HG03439 (cell line): ENCODE measurements around the gene KCNMA1.

Source experiments
- ATAC-seq: cut with Tn5 transposase; IDR thresholded peaks from one replicate; pipeline ENCODE4 v1.9.1; 2021; ENCODE audit warnings: mild to moderate bottlenecking, moderate library complexity; ENCODE audit not compliant: unreplicated experiment

Gene KCNMA1

DNA sequence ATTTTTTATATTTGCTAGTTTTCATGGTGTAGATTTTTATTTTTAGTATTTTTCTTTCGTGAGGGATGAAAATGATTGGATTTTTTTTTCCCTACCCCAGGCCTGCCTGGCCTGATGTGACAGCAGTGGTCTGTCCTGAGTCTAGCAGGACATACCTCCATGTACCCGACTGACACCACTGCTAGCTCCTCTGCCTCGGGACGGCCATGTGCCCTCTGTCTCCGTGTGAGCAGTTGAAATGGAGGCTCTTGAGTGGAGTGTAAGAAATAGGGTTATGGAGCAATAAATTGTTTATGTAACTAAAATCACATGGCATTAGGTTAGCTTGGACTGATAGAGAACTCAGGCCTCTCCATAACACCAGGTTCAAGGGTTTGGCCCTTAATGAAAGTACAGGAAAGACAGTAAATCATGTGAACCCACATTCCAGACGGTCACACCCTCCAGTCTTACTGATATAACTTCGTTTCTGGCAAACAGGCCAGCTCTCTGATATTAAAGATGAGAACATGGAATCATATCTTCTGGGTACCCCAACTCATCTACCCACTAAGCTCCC lies 734.1 kb downstream of the KCNMA1 start:
- no peak for ATAC-seq

DNA sequence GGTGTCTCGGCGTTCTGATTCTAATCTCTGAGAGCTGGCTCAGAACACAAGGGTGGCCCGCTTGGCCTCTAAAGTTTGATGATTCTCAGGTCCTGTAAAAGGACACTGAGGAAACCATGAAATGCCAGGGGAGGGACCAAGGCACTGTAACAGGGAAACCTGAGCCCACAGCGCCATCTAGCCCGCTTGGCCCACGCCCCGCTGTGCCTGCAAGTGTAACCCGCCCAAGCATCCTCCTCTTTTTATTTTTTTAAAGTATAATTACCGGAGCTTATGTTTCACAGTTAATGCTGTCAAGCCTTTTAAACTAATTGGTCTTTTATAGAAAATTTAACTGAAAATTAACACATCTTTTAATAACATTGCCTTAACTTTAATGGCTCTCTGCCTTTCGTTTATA lies 734.7 kb downstream of the KCNMA1 start:
- ATAC-seq: no peak

DNA sequence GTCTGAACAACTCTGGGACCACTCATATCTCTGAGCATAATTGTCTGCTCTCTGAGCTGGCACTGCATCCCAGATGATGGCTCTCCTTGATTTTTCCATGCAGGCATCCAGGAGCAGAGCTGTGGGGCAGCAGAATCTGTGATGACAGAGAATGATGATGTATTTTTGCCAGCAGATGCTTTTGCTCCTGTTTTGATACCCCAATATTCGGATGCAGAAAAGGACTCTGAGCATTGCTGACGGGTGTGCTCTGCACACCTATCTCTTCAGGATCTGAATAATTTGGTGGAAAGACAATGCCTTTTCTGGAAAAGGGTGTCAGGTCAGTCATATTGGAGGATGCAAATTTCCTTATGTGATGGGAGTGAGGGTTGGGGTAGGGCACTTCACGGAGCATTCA lies 735.9 kb downstream of the KCNMA1 start:
- ATAC-seq: no peak

DNA sequence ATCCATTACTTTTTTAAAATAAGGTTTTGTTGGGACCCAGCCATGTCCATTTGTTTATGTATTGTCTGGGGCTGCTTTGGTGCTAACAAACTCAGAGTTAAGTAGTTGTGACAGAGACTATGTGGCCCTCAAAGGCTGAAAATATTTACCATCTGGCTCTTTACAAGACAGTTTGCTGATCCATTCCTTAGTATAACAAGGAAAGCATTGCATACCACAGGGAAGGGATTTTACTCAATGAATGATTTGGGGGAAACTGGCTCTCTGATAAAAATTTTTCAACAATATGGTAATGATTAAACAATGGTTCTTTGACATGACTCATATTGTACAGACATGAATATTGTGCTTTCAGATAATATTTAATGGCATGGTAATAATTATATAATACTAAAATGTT lies 738.1 kb downstream of the KCNMA1 start:
- ATAC-seq: no peak

DNA sequence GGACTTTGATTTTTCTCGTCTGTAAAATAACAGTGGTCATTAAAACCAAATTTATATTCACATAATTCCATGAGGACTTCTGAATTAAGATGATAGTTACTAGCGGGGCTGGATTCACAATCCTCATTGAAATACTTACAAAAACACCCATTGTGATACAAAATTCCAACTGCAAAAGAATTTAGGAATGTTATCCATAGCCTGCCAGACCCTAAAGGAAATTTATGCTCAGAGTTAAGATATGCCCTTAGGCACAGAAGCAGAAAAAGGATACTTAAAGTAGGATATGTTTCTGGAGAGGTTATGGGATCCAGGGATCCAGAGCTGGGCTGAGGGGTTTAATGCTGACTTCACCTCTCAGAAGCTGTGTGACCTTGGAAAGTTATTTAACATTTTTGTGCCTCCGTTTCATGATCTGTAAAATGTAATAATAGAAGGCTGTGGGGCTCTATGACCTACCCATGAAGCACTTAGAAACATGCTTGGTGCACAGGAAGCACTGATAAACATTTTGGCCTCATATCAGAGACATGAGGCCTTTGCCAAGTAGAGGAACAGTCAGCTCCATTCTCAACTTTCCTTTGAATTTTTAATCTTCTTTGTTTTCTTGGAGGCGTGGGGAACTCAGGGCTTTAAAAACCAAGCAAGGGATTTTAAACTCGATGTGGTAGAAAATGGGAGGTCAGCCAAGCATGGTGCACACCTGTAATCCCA lies 744.7 kb downstream of the KCNMA1 start:
- no peak for ATAC-seq

DNA sequence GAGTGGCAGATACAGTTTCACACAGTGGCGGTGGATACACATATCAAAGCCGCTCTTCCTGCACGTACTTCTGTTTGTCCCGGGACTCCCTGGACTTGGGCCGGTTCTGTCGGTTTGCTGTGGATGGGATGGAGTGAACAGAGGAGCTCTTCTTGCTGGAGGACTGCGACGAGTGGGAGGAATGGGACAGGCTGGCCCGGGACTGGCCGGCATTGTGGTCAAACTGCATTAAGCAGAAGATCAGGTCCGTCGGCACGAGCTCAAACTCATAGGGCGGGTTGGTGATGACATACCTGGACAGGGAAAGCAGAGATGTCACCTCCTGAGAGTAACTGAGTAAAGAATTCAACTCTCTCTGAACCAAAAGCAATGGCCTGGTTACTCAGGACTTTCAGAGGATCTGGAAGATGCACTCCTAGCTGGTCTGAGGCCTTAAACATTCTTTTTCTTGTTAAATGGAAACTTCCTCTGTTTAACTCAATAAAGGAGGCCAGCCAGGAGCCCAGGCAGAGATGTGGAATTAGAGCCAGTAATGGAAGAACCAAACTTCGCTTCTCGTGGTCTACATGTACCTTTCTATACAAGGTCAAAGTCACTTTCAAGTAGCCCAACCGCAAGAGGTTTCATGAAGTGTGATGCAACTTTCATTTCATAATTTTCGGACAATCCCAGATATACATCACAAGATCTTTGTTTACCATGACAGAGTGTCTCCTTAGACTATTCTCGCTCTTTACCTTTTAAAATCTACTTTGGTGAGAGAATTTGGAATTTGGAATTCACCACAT lies 750.2 kb downstream of the KCNMA1 start:
- no peak for ATAC-seq

DNA sequence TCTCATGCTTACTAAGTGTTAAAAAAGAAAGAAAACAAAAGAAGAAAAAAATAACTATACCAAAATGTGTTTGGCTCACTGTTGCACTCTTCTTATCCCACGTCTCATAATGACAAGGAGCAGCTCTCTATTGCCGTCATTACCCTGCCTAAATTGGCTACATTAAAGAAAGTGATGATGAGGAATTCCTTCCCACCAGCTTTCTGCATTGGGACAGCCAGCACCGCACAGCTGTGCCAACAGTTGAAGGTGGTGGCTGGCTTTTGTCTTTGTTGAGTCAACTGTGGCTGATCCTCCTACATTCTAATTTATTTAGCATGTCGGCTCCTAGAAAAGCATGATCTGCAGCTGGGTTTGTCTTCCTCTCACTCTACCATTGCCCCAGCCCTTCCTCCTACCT lies 751.8 kb downstream of the KCNMA1 start:
- ATAC-seq: no peak

DNA sequence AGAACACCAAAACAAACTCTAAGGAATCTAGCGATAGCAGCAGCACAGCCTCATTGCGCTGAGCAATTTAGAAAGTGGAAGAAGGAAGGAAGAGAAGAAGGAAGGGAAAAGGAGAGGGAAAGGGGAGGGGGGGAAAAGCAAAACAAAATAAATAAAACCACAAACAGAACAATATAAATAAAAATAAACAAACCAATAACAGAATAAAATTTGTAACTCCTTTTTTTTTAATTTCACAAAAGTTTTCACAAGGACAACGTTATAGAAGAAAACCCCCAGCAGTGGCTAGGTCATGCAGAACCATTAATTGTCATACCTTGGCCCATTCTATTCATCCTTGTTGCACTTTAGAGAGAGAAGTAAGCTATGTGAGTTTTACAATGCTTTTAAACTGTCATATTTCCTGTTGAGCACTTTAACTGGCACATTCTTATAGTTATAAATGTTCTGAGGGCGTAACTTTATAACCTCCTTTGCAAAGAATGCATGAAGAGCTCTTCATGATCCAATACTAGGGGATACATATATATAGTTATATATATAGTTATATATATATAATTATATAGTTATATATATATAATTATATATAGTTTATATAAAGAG lies 752.8 kb downstream of the KCNMA1 start:
- ATAC-seq: no peak

DNA sequence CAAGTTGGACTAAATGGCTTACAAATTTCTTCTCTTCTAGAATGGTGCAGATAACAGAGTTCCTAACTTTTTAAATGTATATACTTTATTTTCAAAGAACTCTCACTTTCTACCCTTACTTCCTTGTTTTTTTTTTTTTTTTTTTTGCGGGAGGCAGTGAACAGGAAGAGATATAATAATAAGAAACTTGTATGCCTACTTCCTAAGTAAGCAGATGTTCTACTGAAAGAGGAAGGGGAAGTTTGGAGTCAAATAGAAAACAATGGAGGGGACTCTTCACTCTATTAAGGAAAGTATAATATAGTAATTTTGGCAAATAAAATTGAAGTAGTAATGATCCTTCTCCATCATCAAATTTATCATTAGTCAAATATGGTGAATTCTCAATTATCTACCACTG lies 754.0 kb downstream of the KCNMA1 start:
- ATAC-seq: no peak

DNA sequence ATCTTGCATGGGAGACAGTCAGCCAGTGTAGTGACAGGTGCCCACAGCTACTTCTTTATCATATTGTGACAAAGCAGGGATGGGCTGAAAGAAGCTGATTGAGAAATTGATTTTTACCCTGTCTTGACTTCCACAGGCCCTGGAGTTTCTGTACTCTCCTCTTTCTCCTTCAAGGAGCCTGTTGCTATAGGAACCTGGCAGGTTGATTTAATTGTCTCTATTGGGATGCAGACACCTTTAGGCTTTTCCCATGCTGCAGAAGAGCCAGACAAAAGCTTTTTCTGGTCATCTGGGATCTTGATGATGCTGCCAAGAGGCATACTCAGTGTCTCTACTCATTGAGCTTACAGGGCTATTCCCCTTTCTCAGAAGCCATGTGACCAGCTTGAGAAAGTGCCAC lies 754.8 kb downstream of the KCNMA1 start:
- no peak for ATAC-seq

DNA sequence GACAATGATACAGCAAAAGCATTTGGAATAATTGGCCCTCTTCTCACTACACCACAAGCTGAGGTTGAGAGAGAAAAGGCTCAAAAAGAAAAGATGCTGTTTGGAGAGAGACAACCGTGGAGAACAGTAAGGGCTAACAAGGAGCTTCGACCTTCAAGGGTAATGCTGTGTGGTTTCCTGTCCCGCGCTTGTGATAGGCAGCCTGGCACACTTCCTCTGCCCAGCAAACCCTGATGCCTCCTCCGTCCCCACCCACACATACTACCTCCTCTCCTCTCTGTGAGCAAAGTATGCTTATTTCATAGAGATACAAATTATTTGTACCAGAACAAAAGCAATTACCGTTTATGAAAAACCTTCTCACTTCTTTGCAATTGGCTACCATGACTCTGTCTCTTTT lies 755.4 kb downstream of the KCNMA1 start:
- peak; percentile 76 for ATAC-seq

DNA sequence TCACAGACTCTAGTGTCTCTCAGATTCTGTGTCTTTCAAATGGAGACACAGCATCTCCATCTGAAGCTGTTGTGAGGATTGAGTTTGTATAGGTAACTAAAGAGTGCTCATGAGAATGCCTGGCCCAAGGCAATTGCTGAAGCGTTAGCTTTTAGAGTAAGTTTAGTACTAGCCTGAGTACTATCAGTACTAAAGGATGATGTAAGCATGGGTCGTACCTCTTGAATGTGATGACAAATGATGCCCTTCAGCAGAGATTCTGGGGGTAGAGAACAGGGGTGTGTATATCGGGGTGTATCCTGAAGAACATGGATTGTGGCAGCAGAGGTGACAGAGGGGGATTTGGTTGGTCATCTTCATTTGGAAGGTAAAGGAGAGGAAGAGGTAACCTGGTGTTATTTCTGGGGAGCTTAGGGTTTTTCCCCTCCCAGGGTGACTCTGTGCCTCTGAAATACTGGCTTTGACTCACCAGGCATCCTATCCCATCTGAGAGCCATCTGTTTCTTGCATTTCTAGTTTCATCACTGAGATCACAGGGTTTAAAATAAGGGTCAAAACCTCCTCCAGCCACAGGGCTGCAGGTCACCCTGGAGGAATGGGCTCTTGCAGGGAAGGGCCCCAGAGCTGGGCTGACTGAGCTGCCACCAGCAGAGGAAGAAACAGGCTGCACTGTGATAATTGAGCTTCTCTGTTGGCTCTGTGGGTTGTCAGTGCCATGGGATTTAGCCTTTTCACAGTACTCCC lies 756.0 kb downstream of the KCNMA1 start:
- peak; percentile 86 for ATAC-seq

DNA sequence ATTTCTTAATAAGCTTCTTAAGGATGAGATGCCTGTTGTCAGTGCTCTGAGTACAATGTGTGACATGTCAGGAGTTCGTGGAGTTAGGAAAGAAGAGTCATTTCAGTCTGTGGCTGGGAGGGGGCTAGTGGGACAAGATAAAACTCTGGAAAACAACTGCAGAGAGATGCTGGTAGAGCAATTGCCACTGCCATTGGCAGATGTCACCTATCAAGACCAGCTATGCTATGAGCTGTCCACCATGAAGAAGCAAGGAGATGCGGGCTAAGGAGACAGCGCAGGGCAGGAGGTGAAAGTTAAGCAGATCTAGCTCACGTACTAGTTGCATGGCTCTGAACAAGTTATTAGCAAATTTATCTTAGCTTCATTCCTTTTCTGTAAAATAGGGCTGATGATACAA lies 756.7 kb downstream of the KCNMA1 start:
- no peak for ATAC-seq

DNA sequence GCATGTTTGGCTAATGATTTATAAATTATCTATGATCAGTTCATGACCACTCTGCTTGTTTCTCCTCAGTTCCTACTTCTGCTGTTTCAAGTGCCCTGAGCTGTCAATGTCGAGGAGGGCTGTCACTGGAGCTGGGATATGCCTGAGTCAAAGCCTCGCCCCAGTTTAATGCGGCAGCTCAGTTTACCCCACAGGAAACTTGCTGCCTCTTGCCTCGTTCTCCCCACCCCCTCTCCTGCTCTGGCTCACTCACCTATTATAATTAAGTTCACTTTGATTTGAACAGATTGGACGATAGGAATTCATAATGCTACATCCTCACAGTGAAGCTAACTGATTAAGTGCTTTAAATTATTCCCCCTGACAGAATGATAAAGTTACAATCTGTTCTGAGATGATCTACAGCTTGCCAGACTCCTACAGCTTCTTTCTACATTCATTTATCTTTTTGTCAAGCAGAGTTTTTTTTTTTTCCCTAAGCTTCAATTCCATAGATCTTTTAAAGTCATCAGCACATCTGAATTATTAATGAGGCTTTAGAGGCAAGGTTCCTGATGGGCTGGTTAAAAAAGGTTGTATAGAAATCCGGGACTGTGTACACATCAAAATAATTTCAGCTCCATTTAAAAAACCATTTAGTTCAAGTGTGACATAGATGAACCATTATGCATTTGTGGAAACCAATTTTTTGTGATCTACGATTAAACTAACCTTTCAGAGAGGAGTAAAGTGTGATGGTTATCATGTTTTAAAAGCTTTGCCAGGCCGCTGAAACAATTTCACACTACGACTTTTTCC lies 758.3 kb downstream of the KCNMA1 start:
- no peak for ATAC-seq

DNA sequence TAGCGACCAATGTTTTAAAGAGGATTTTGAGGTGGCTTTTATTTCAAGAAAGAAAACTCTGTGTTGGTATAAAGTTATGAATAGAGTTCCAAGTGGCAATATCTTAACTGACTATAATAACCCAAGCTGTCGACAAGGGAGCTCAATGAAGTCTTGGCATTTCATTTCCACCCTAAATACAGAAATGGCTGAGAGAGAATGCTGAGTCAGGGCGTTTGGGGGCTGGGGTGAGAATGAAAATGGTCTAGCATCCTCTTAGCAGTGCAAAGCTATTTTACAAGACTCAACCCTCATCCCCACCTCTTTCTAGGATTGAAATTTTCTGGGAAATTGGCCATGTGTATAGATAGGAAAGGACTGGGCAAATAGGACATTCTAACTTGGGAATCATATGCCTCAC lies 759.1 kb downstream of the KCNMA1 start:
- no peak for ATAC-seq

DNA sequence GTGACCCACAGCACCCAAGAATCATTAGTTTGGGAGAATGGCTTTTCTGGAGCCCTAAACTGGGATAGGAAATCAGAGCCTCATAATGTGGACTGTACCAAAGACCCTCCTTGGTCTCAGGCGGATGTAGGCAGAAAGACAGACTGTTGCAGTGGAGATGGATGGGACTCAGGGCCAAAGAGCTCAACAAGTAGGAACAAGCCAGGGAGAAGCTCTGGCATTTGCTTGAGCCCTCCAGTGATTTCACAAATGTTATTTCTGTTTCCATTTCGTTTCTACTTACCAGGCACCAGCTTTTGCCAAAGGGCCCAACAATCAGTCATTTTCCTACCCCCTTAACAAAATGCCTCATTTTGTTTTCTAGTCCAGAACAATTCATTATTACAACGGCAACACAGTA lies 762.7 kb downstream of the KCNMA1 start:
- ATAC-seq: no peak

DNA sequence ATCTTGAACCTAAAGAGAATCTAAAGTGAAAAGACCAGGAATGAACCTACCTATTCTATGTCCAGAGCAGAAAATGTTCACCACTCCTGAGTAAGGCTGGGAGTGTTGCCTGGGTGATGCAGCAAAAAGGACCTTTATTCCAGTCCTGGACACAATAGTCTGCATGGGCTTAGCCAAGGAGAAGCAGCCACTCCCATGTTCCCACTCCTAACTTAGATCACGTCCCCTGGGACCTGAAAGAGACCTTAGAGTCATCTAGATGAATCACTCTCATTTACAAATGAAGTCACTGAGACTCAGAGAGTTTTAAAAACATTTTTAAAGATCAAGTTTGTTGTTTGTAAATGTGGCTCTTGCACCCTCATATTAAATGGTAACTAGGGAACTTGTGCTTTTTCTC lies 763.4 kb downstream of the KCNMA1 start:
- ATAC-seq: no peak

DNA sequence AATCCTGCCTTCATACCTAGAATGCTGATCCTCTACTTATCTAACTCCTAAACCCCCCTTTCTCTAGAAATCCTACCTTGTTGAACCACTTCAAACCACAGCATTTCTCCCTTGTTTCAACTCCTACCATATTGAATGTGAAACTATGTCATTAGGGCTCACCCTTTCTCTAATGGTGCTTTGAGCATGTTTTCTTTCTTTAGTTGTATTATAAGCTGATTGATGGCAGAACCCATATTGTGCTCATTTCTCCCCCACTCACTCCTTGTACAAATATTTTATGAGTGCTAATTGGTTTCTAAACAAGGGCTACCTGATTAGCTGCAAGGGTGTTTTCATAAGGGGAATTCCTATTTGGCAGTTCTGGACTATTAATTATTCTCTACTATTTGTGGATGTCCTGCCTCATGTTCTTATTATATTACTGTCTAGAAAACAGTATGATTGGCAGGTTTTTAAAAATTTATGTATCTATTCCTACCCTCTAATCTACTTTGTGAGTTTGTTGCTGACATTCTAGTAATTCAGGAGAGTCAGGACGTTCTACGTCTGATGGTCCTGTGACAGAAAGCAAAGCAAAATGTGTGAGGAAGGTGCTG lies 765.8 kb downstream of the KCNMA1 start:
- ATAC-seq: no peak

DNA sequence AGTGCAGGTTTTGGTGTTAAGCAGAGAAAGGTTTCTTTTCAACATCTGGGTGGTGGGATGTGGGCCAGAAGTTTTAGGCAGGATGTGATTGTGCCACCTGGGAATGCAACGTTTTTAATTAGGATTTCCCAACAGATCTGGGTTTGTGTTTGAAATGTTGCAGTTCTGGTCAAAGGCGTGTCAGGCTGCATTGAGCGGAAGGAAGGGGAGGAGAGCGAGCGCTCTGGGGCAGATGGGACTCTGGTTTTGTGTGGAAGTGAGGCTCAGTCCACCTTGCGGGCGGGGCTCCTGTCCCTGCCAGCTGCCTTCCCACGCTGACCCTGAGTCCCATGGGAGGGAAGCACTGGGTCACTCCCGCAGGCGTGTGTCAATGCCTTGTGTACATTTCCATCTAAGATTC lies 767.7 kb downstream of the KCNMA1 start:
- ATAC-seq: no peak
